Epithelial cell of proximal tubule (primary cell): ENCODE results near the gene EBI3. TPM values are rescaled to one million over a fixed set of nuclear protein-coding genes. Genes with fewer than 3 reads are reported as not detected.
A peak's percentile ranks its signal among the peaks of the same experiment; 100 is the strongest.

Experiments
- DNase-seq: peaks from one replicate; pipeline ENCODE4 v3.0.0-alpha.2; 2011; ENCODE audit warnings: low read depth
- H3K4me3 ChIP-seq: 2 replicates; pipeline ENCODE4 v1.5.1; 2011; ENCODE audit warnings: low read depth, mild to moderate bottlenecking, low read length
- total RNA-seq: library from RNA; depleted of rRNA; stranded (reverse); fragments of >200 nt; gene quantifications from 2 replicates; pipeline ENCODE4 v1.2.3, GENCODE V29; 2015
- TF ChIP-seq, protein P1 (sequence below): conservative IDR thresholded peaks from 2 replicates; pipeline ENCODE4 v1.5.1; 2012; ENCODE audit warnings: low read depth, mild to moderate bottlenecking, low read length

The EBI3 gene
- total RNA-seq, 1 donor from 2014 or later: 1.7 TPM

- TF ChIP-seq, protein P1, sequence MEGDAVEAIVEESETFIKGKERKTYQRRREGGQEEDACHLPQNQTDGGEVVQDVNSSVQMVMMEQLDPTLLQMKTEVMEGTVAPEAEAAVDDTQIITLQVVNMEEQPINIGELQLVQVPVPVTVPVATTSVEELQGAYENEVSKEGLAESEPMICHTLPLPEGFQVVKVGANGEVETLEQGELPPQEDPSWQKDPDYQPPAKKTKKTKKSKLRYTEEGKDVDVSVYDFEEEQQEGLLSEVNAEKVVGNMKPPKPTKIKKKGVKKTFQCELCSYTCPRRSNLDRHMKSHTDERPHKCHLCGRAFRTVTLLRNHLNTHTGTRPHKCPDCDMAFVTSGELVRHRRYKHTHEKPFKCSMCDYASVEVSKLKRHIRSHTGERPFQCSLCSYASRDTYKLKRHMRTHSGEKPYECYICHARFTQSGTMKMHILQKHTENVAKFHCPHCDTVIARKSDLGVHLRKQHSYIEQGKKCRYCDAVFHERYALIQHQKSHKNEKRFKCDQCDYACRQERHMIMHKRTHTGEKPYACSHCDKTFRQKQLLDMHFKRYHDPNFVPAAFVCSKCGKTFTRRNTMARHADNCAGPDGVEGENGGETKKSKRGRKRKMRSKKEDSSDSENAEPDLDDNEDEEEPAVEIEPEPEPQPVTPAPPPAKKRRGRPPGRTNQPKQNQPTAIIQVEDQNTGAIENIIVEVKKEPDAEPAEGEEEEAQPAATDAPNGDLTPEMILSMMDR: peak; percentile 53
- DNase-seq: peak; percentile 96
- peak within 1 kb of the TSS; percentile 63 for H3K4me3 ChIP-seq
These were observed 17.7 kb downstream of the EBI3 start, which contains the start of gene YJU2 for GRCh38 chr19:4246767-4247593. Gene YJU2 (plus strand): TSS chr19:4247080. CDS start chr19:4247147, 67 bp downstream.

DNA sequence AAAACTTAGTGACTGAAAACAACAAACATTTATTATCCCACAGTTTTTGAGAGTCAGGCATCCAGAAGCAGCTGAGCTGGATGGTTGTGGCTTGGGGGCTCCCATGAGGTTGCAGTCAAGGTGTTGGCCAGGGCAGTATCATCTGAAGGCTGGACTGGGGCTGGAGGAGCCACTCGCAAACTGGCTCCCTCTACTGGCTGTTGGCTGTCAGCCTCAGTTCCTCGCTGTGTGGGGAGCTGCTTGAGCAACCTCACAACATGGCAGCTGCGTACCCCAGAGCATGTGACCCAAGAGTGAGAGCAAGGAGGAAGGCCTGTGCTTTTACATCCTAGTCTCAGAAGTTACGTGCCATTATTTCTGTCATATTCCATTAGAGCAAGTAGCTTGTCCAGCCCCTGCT, 27.2 kb downstream of the EBI3 start:
- TF ChIP-seq, protein P1: peak; percentile 19
- DNase-seq: no peak
- no peak overlapping the region for H3K4me3 ChIP-seq

- TF ChIP-seq, protein P1: no peak
- H3K4me3 ChIP-seq: no peak overlapping the region
- no peak for DNase-seq
These were observed 27.7 kb downstream of the EBI3 start for GRCh38 chr19:4257025-4257424.

- TF ChIP-seq, protein P1: no peak
- no peak overlapping the region for H3K4me3 ChIP-seq
- DNase-seq: no peak
These were observed 28.9 kb downstream of the EBI3 start for GRCh38 chr19:4258181-4258580.

DNA sequence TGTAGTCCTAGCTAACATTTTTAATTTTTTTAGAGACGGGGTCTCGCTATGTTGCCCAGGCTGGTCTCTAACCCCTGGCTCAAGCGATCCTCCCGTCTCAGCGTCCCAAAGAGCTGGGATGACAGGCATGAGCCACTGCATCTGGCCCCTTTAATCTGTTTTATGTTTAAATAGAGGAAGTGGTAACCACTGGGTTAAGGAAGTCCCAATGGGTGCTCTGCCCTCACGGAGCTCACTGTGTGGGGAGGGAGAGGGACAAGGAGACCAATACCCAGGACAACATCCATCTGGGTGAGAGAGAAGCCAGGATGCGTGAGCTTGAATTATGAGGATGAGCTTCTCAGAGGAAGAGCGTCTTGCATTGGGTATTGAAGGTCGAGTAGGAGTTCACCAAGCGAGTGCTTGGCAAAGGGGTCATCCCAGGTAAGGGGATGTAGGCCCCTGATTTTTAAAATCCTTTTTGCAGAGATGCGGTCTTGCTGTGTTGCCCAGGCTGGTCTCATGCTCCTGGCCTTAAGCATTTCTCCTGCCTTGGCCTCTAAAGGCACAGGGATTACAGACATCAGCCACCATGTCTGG, 31.4 kb downstream of the EBI3 start:
- H3K4me3 ChIP-seq: no peak overlapping the region
- TF ChIP-seq, protein P1: no peak
- DNase-seq: no peak

- no peak for DNase-seq
- TF ChIP-seq, protein P1: no peak
- H3K4me3 ChIP-seq: no peak overlapping the region
These were observed 35.5 kb downstream of the EBI3 start for GRCh38 chr19:4264812-4265211.
